NCI-H187 (cell line): ENCODE results near the gene CRBN.

Experiments used
- DNase-seq, 2 experiments: peaks; one replicate each; lab custom pipeline; 2025; lab: John Stamatoyannopoulos, UW

CRBN gene

DNA sequence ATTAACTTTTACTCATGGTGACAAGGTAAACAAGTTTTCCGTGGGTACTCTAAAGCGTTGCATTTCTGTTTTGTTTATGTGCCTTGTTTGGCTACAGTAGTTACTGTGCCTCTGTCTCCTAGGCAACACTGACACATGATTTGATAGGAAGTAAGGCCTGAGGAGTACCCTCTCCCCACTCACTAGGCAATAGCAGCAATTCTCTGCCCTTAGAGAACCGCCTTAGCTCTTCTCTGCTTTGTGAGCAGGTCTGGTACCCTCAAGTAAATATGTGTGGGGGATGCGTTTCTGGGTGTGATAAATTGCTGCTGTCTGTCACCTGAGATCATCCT, 69.2 kb downstream of the CRBN start, which contains the start of gene IL5RA:
Gene IL5RA (minus strand): TSS at position 76 of the 332 bp plus-strand sequence. CDS start 5,390 bp downstream, outside the sequence.
- no peak for DNase-seq

- no peak for DNase-seq
Observed at GRCh38 chr3:3109407-3110298, 69.8 kb downstream of the CRBN start.

DNA sequence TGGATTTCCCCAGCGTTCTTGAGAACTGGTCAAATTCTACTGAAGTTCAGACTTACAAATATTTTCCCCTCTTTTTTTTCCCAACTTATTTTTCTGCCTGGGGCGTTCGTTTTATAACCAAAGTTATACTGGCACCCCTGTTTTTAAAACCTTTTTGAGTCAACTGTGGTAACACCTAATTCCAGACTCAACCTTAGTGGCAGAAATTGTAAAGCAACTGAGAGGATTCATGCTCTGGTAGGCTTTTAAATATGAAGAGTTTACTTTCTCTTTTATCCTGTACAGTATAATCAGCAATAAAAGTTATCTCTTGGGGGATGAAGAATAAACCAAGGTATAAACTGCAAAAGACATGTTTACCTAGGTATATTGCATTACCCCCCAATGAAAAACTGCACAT, 71.6 kb downstream of the CRBN start:
- no peak for DNase-seq

DNA sequence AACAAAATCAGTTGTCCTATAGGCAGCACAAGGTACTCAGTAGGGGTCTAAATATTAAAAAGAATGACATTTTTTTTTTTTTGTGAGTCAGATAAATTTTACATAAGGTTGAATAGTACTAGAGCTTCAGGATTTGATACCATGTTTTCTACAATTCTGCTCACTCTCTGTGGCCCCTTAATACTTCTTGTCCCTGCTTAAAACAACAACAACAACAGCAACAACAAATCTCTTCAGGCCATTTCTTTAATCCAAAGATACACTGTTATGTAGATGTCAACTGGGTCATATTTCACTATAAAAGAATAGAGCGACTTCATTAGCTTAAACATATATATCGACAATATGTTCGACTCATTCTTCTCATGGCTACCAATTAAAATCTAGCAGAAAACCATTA, 72.3 kb downstream of the CRBN start:
- DNase-seq: no peak

- no peak for DNase-seq
Observed at GRCh38 chr3:3105815-3106214, 73.7 kb downstream of the CRBN start.

GRCh38 chr3:3105246-3105645, 74.2 kb downstream of the CRBN start:
- no peak for DNase-seq

DNA sequence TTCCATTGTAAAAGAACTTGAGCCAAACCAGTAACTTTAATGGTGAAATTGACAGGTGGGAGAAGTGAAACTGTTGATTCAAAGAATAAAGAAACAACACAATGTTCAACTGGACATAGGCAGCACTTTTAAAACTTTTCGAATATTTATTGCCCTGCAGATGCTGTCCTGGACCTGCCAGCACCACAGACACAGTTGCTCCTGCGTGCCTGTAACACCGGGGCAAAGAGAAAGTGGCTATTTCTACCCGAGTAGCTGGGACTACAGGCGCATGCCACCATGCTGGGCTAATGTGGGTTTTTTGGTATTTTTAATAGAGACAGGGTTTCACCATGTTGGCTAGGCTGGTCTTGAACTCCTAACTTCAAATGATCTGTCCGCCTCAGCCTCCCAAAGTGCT, 76.7 kb downstream of the CRBN start:
- no peak for DNase-seq

- no peak for DNase-seq
Observed at GRCh38 chr3:3101660-3102458, 77.6 kb downstream of the CRBN start.
